GM21737 (cell line): ENCODE measurements around the gene MBLAC1.

Source experiments
- ATAC-seq: cut with Tn5 transposase; IDR thresholded peaks from one replicate; pipeline ENCODE4 v1.9.1; 2021; ENCODE audit warnings: mild to moderate bottlenecking, moderate library complexity; ENCODE audit not compliant: unreplicated experiment

Gene MBLAC1

DNA sequence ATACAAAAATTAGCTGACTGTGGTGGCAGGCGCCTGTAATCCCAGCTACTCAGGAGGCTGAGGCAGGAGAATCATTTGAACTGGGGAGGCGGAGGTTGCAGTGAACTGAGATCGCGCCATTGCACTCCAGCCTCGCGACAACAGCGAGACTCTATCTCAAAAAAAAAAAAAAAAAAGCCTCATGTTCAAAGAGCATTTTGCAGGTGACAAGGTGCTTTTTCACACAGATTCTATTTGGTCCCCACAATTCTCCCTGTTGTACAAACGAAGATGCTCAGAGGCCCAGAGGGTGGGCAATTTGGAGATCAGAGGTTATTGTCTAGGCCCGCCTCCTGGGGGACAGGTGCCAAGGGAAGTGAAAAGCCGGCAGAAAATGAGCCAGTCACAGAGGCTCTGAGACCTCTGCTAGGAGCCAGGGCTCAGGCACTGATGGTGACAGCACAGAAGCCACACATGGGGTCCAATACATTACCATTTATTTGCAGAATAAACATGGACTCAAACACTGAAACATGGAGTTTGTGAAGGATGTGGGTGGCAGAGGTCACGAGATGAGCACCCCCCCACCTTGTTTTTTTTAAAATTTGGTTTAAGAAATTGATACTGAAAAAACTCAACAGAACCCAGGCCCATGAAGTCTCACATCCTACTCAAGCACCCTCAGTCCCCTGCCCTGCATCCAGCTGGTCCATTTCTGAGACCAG lies 42.5 kb downstream of the MBLAC1 start:
- ATAC-seq, result no peak

GRCh38 chr7:100170101-100170897 lies 43.5 kb downstream of the MBLAC1 start:
- no peak for ATAC-seq

DNA sequence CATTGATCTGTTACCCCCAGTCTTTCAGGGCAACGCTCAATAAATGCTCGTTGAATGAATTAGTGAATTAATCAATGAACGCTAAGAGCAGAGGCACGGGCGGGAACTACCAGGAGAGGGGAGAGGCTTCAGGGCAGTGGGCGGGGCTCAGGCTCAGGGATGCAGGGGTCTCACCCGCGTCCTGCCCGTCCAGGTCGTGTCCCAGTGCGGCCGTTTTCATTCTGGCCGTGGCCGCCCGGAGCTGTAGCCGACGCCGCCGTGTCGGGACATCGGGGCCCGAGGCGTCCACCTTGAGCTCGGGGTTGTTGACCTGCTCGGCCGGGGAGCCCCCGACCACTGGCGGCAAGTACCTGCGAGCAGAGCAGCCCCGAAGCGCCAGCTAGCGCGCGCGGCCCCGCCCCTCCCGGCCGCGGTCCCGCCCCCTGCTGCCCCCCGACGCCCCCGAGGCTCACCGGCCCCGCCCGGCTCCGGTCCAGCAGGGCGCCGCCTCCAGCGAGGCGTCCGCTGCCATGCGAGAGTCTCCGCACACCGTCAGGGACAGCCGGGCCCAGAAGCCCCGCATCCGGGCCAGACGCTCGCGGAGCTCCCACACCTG lies 44.4 kb downstream of the MBLAC1 start:
- no peak for ATAC-seq

- ATAC-seq, result no peak
Measured at GRCh38 chr7:100171840-100172239, 45.1 kb downstream of the MBLAC1 start.

- no peak for ATAC-seq
Measured at GRCh38 chr7:100173806-100174495, 47.2 kb downstream of the MBLAC1 start.

- ATAC-seq, result no peak
Measured at GRCh38 chr7:100174582-100174981, 47.8 kb downstream of the MBLAC1 start.

- no peak for ATAC-seq
Measured at GRCh38 chr7:100175296-100175935, 48.6 kb downstream of the MBLAC1 start.

DNA sequence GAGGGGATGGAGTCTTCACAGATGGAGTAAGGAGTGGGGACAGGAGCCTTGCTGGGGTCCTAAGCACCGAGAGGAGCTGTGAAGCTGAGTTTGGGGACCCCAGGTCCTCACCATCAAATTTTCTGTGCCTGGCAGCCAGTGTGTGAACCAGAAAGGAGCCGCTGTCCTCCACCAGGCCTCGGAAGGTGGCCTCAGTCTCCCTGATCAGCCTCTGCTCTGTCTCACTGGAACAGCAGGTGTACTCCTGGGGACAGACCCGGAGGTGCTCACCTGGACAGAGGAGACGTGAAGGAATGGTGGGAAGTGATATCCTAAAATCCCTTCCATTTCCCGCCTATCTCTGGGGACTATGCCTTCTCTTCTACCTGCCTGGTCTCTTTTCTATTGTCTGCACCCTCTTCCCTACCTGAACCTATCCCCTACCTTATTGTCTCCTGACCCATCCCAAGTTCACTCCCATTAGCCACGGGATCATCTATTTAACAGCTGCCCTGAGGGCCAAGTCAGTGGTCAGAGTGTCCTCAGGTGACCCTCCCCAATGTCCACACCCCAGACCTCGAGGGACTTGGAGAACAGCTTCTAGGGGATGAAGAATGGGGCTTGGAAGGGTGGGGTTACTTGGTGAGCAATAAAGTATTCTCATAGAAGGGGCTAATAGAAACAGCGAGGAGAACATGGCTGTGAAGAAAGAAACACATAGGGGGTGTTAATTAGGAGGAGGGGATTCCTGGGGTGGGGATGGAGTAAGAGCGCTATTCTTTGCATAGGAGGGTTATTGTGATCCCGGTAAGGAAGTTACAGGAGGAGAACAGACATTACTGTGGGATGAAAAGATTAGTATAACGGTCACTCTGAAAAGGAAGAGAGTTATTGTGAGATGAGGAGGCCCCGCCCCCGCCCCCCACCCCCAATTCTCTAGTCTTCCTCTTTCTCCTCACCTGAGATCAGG lies 49.6 kb downstream of the MBLAC1 start:
- ATAC-seq, result no peak

DNA sequence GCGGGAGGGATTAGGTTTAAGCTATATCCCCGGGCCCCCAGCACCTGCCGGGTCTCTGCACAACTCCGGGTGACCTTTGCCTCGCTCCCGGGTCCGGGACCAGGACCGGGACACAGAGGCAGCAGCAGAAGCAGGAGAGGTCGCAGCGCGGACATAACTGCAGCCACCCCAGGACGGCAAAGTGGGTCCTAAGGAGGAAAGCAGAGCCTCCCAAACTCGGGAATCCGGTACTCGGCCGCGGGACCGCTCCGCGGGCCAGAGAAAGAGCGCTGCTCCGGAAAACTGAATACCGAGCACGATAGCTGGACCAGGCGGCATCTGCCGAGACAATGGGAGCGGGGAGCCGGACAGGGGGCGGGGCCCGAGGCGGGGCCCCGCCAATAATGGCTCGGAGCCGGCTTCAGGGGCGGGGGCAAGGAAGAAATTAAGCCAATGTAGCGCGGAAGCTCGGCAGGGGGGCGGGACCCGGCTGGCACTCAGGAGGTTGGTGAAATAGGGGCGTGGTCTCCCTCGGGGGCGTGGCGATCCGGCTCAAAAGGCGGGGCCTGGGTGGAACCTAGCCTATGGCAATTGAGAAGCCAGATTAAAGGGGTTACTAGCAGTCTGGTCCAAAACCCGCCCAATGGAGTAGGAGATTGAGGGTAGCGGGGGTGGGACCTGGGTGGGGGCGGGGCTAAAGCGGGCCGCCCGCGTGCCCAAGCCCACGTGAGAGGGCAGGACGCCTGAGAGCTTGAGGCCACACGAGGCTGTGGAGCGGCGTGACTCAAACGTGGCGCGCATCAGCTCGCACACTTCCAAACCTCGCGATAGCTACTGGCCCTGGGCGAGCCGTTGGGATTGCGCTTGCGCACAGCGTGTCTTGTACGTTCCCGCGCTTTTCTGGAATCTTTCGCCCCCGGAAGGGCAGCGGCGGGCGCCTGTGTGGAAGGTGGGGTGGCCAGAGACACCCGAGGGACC lies 50.6 kb downstream of the MBLAC1 start, which contains the start of the genes GPC2 and STAG3:
Gene GPC2, minus strand, starts transcription at position 337 of the 957 bp plus-strand sequence. Its CDS starts 182 bp downstream, at position 155.
Gene STAG3, plus strand, starts transcription at position 874 of the 957 bp plus-strand sequence. CDS start 2,639 bp downstream, outside the sequence.
- peak; percentile 77 for ATAC-seq
